HepG2 (cell line): ENCODE results near the gene SPTSSA. TPM values are rescaled to one million over a fixed set of nuclear protein-coding genes. Genes with fewer than 3 reads are reported as not detected.
A peak's percentile ranks its signal among the peaks of the same experiment; 100 is the strongest.
"Not testable (repeated sequence)": the region's sequence is repeated elsewhere in the genome, so short reads cannot be mapped to it uniquely, and the experiment has no call there.

ENCODE experiments used
- ATAC-seq: fragments of 200-7000 bp; cut with Tn5 transposase; 3 replicates; pipeline ENCODE4 v1.9.1; 2020; ENCODE audit warnings: mild to moderate bottlenecking, moderate library complexity
- BruUV-seq: library from RNA; stranded (reverse); fragments of 400-500 nt; replicated peaks from 2 replicates; lab custom pipeline; 2021; lab: Mats Ljungman, UMichigan
- CTCF ChIA-PET: fragments of 300-600 bp; formaldehyde crosslinking; extraction: SDS; loops from one replicate; lab custom pipeline; 2021; ENCODE audit warnings: low total read pairs, inconsistent platforms, low intra/inter-chr PET ratio; lab: Yijun Ruan, JAX
- POLR2A ChIA-PET: fragments of 350-600 bp; sonication (Branson Sonifier 250); formaldehyde crosslinking; loops from one replicate; lab custom pipeline; 2020; ENCODE audit warnings: antibody characterized with exemption, inconsistent platforms; lab: Yijun Ruan, JAX
- DNase-seq: peaks from one replicate; pipeline ENCODE4 v3.0.0-alpha.2; 2015; ENCODE audit warnings: low spot score
- FAIRE-seq: peaks from 3 replicates; lab custom pipeline; 2011; peaks lifted over from hg19 to GRCh38; lab: Jason Lieb, UNC
- H2AFZ ChIP-seq: one replicate; pipeline ENCODE4 v1.6.1; 2011; ENCODE audit warnings: low read length, inconsistent platforms
- H3K27ac ChIP-seq: fragments of 300-600 bp; 3 replicates; pipeline ENCODE4 v1.8.0; 2011; ENCODE audit warnings: mixed run types, mild to moderate bottlenecking, mixed read lengths, low read length, inconsistent platforms; ENCODE audit not compliant: insufficient read depth; ENCODE audit errors: extremely low read length
- H3K27me3 ChIP-seq, 2 experiments: fragments of 200-600 bp in 1 of 2; 2 replicates in 1 of 2; 3 replicates in 1 of 2; pipeline versions ENCODE4 v1.6.0 to v1.8.0; 2011; ENCODE audit warnings: low read length in 2 of 2, mild to moderate bottlenecking in 2 of 2, moderate library complexity in 2 of 2, inconsistent platforms in 1 of 2; ENCODE audit not compliant: insufficient read depth in 2 of 2, control insufficient read depth in 1 of 2
- H3K36me3 ChIP-seq, 2 experiments: fragments of 200-600 bp in 1 of 2; replicated peaks in 1 of 2; 2 replicates in 1 of 2; 3 replicates in 1 of 2; pipeline versions ENCODE4 v1.5.1 to v1.8.0; 2011; ENCODE audit warnings: low read length in 2 of 2, inconsistent platforms in 1 of 2; ENCODE audit not compliant: insufficient read depth in 2 of 2, control insufficient read depth in 1 of 2
- H3K4me1 ChIP-seq: 2 replicates; pipeline ENCODE4 v1.5.1; 2012; ENCODE audit warnings: low read length, inconsistent platforms; ENCODE audit not compliant: insufficient read depth
- H3K4me2 ChIP-seq: 2 replicates; pipeline ENCODE4 v1.6.0; 2011; ENCODE audit warnings: low read depth, low read length, inconsistent platforms
- H3K4me3 ChIP-seq, 3 experiments: fragments of 200-600 bp in 1 of 3; sonication (generic), shearing (Covaris generic) in 1 of 3; replicated peaks in 1 of 3; 2 replicates each; pipeline ENCODE4 v1.5.1; 2011 to 2016; ENCODE audit warnings: low read length in 3 of 3, inconsistent platforms in 2 of 3, low read depth in 2 of 3, mild to moderate bottlenecking in 2 of 3, control low read depth in 1 of 3, mixed read lengths in 1 of 3; ENCODE audit not compliant: insufficient read depth in 1 of 3
- H3K79me2 ChIP-seq: one replicate; pipeline ENCODE4 v1.6.1; 2011; ENCODE audit warnings: low read length, inconsistent platforms; ENCODE audit not compliant: insufficient read depth
- H3K9ac ChIP-seq: 2 replicates; pipeline ENCODE4 v1.6.0; 2011; ENCODE audit warnings: mild to moderate bottlenecking, low read depth, low read length, inconsistent platforms; ENCODE audit not compliant: insufficient read depth
- H3K9me3 ChIP-seq: 2 replicates; pipeline ENCODE4 v1.5.1; 2012; ENCODE audit warnings: mild to moderate bottlenecking, low read length
- H4K20me1 ChIP-seq: 2 replicates; pipeline ENCODE4 v1.6.0; 2011; ENCODE audit warnings: inconsistent platforms, mild to moderate bottlenecking, low read length, moderate library complexity; ENCODE audit not compliant: insufficient read depth
- DMAP1 ChIP-seq: IDR thresholded peaks from 2 replicates; pipeline ENCODE4 v1.6.1; 2016
- KDM2A ChIP-seq: sonication (generic); formaldehyde crosslinking; IDR thresholded peaks from 2 replicates; pipeline ENCODE4 v1.4.0; 2020; ENCODE audit warnings: low read depth, missing genetic modification reagents, borderline replicate concordance
- MAFF ChIP-seq: IDR thresholded peaks from 2 replicates; pipeline ENCODE4 v1.6.1; 2011; ENCODE audit warnings: low read depth, low read length, improper control_type of control experiment
- MAFK ChIP-seq, 2 experiments: IDR thresholded peaks in 1 of 2; conservative IDR thresholded peaks in 1 of 2; 2 replicates each; pipeline ENCODE4 v1.6.1; 2011; ENCODE audit warnings: improper control_type of control experiment in 2 of 2, low read length in 2 of 2
- SMYD3 ChIP-seq: sonication (generic); formaldehyde crosslinking; IDR thresholded peaks from 2 replicates; pipeline ENCODE4 v1.8.1; 2023; ENCODE audit warnings: mild to moderate bottlenecking, missing genetic modification reagents
- ZFP82 ChIP-seq: sonication (generic); formaldehyde crosslinking; IDR thresholded peaks from 2 replicates; pipeline ENCODE4 v1.5.1; 2020; ENCODE audit warnings: mild to moderate bottlenecking, missing genetic modification reagents, borderline replicate concordance
- ZNF430 ChIP-seq: sonication (generic); formaldehyde crosslinking; IDR thresholded peaks from 2 replicates; pipeline ENCODE4 v1.9.0; 2021; ENCODE audit warnings: mild to moderate bottlenecking, missing genetic modification reagents
- ZNF432 ChIP-seq: sonication (generic); formaldehyde crosslinking; IDR thresholded peaks from 2 replicates; pipeline ENCODE4 v1.5.0; 2020; ENCODE audit warnings: missing genetic modification reagents, mild to moderate bottlenecking, borderline replicate concordance
- WGBS: methylation state at CpG from one replicate; pipeline ENCODE4 v1.1.6; 2017; ENCODE audit warnings: low lambda C conversion rate; 5-methylcytosine and 5-hydroxymethylcytosine counted together
- in situ Hi-C: cut with HindIII; loops from 2 replicates; pipeline ENCODE4 v1.10.0; 2017; ENCODE audit warnings: low pct_unique_long_range_greater_than_20kb; ENCODE audit not compliant: extremely low pct_ligation_motif_present
- intact Hi-C: fragments of 100-400 bp; cut with micrococcal nuclease; formaldehyde crosslinking; loops from one replicate; pipeline ENCODE4 v1.10.0; 2022; ENCODE audit not compliant: unreplicated experiment
- polyA plus RNA-seq, 8 experiments: library from polyadenylated mRNA; depleted of rRNA in 3 of 8; stranded (reverse) in 7 of 8; unstranded in 1 of 8; fragments of >200 nt; fragmentation: Illumina TruSeq in 4 of 8; extraction: Trizol in 4 of 8; gene quantifications; 2 replicates each; pipeline versions ENCODE4 v1.2.1 to v1.2.3, GENCODE V29; 2011 to 2016; ENCODE audit warnings: low read depth in 4 of 8, missing spikeins in 1 of 8, mixed read lengths in 1 of 8; ENCODE audit not compliant: insufficient read depth in 1 of 8
- total RNA-seq, 5 experiments: library from RNA; depleted of rRNA; stranded (reverse); fragments of >200 nt; fragmentation: Illumina TruSeq; extraction: Trizol; gene quantifications; 2 replicates each; pipeline ENCODE4 v1.2.3, GENCODE V29; 2016; ENCODE audit warnings: low read depth in 1 of 5
- TF ChIP-seq, protein P1 (sequence below): sonication (generic); formaldehyde crosslinking; IDR thresholded peaks from 2 replicates; pipeline ENCODE4 v1.4.0; 2020; ENCODE audit warnings: missing genetic modification reagents

SPTSSA gene
- total and polyA plus RNA-seq, 2 of the 13 experiments (the other 11 are each of a cell fraction or from before 2014, with no cell fraction given): 19.1 to 86.1 TPM

DNA sequence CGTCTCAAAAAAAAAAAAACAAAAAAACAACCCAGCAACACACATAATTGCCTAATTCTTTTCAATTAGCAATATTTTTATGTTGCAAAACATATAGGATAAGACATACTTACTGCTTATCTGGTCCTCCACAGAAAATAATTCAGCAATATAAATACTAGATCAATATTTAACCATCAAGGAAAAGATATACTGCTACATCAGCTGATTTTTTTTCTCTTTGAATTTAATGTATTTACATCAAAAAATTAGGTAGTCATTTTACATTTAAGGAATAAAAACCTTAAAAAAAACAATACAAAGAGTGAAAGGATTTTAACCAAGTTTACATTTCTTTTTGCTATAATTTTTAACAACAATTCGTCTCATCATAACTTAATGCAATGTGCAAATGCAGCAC is 28.1 kb downstream of the SPTSSA start:
- Histone ChIP-seq H3K4me1 (peaks cover 27% of the 10 kb centered on the region), H3K9me3 (no peaks in the 10 kb centered on the region), H3K79me2 (peaks cover 17% of the 10 kb centered on the region), H3K4me2 (no peak overlapping the region), H3K36me3 (peaks cover 0 to 7% of the 10 kb centered on the region in 2 experiments; a peak in 2 of 5 replicates), H4K20me1 (peaks cover 20% of the 10 kb centered on the region), H3K27me3 (no peaks in the 10 kb centered on the region), H3K4me3 (no peak overlapping the region), H3K9ac (no peak overlapping the region), H3K27ac (no peak overlapping the region), H2AFZ (no peak overlapping the region)
- no peak for ATAC-seq
- intact Hi-C loops (no loop called here), in situ Hi-C loops (no loop called here)
- TF ChIP-seq, protein P1, sequence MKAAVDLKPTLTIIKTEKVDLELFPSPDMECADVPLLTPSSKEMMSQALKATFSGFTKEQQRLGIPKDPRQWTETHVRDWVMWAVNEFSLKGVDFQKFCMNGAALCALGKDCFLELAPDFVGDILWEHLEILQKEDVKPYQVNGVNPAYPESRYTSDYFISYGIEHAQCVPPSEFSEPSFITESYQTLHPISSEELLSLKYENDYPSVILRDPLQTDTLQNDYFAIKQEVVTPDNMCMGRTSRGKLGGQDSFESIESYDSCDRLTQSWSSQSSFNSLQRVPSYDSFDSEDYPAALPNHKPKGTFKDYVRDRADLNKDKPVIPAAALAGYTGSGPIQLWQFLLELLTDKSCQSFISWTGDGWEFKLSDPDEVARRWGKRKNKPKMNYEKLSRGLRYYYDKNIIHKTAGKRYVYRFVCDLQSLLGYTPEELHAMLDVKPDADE: no peak
- no peak for TF ChIP-seq ZNF432
- no peak for TF ChIP-seq KDM2A (CRISPR knock-in tag)
- TF ChIP-seq DMAP1 (CRISPR knock-in tag): no peak
- peak; percentile 75 to 88 for TF ChIP-seq MAFK (conservative IDR thresholded peaks at IDR 0.05 in 1 of 2, IDR thresholded peaks at IDR 0.05 in 1 of 2; ENCODE audit: low read length in 2 of 2)
- no peak for TF ChIP-seq ZFP82 (CRISPR knock-in tag)
- peak; percentile 72; the same call in 1 of the 2 replicates for TF ChIP-seq MAFF
- no peak for DNase-seq
- no TSS peak for BruUV-seq
- CTCF ChIA-PET: no interaction called here
- 95% methylated on average over 2 of the region's 2 CpGs for WGBS
- no peak for FAIRE-seq
- POLR2A ChIA-PET: no interaction called here

DNA sequence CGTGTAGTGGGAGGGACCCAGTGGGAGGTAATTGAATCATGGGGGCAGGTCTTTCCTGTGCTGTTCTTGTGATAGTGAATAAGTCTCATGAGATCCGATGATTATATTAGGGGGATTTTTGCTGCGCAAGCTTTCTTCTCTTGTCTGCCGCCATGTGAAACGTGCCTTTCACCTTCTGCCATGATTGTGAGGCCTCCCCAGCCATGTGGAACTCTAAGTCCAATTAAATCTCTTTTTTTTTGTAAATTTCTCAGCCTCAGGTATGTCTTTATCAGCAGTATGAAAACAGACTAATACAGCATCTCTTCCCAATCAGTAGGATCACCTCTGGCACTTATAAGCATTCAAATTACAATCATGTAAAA is 34.0 kb downstream of the SPTSSA start:
- H2AFZ ChIP-seq, H3K27ac ChIP-seq, CTCF ChIA-PET, intact Hi-C loops, H3K9ac ChIP-seq, H3K79me2 ChIP-seq, H3K4me2 ChIP-seq, H3K4me3 ChIP-seq, DNase-seq, BruUV-seq, H3K36me3 ChIP-seq, H3K27me3 ChIP-seq, in situ Hi-C loops, FAIRE-seq, H3K9me3 ChIP-seq, POLR2A ChIA-PET, ATAC-seq, H4K20me1 ChIP-seq: not testable (repeated sequence)
- TF ChIP-seq SMYD3: 0 out of 2 replicates have a peak, but pooled peaks have one; percentile 39
- TF ChIP-seq ZNF430: peak; percentile 75
- 77% methylated on average over 5 of the region's 5 CpGs for WGBS
- H3K4me1 ChIP-seq: peaks cover 19% of the 10 kb centered on the region
